Regular cardiac myocyte (primary cell): ENCODE measurements around the gene SPATA24. TPM values are rescaled to one million over a fixed set of nuclear protein-coding genes. Genes with fewer than 3 reads are reported as not detected.

Source experiments
- total RNA-seq: library from RNA; depleted of rRNA; stranded (reverse); fragments of >200 nt; gene quantifications from 2 replicates; pipeline ENCODE4 v1.2.3, GENCODE V29; 2014

The SPATA24 gene
- total RNA-seq, result 4.5 and 5.2 TPM in 2 replicates

GRCh38 chr5:139403787-139404483 lies at the start of gene SPATA24:
TSS of gene SPATA24 (minus strand) at chr5:139404089. CDS start at chr5:139404060, 29 bp downstream.

GRCh38 chr5:139439013-139439903 lies 35.4 kb upstream of the SPATA24 start, which contains the start of gene DNAJC18:
TSS of gene DNAJC18 (minus strand) at chr5:139439525. CDS start at chr5:139439445, 80 bp downstream.

GRCh38 chr5:139394654-139395566 lies 9.0 kb downstream of the SPATA24 start, which contains the start of gene PROB1:
TSS of gene PROB1 (minus strand) at chr5:139395104. CDS start at chr5:139395081, 23 bp downstream.

GRCh38 chr5:139389701-139390638 lies 13.9 kb downstream of the SPATA24 start, which contains the start of gene MZB1:
TSS of gene MZB1 (minus strand) at chr5:139389913. CDS start at chr5:139389856, 57 bp downstream.

GRCh38 chr5:139383275-139383992 lies 20.5 kb downstream of the SPATA24 start, which contains the start of gene SLC23A1:
TSS of gene SLC23A1 (minus strand) at chr5:139383297. CDS start at chr5:139383253, 44 bp downstream.

Other genes with a start within 250 kb of the SPATA24 start
- 70.2 and 106 TPM in 2 replicates for gene SIL1, start 205.7 kb downstream of the SPATA24 start, total RNA-seq
- 226 and 241 TPM in 2 replicates for gene MATR3, start 110.3 kb downstream of the SPATA24 start, total RNA-seq
- gene PAIP2, start 62.2 kb downstream of the SPATA24 start, total RNA-seq, result 81.5 and 118 TPM in 2 replicates
- gene SLC23A1, start 20.8 kb downstream of the SPATA24 start, total RNA-seq, result not detected in 2 replicates
- not detected in 2 replicates for gene MZB1, start 14.2 kb downstream of the SPATA24 start, total RNA-seq
- gene PROB1, start 9.0 kb downstream of the SPATA24 start, total RNA-seq, result 1.1 and 1.2 TPM in 2 replicates
- 5.4 and 7.3 TPM in 2 replicates for gene DNAJC18, start 35.4 kb upstream of the SPATA24 start, total RNA-seq
- gene ECSCR, start 58.7 kb upstream of the SPATA24 start, total RNA-seq, result 3.4 and 9.2 TPM in 2 replicates
- gene SMIM33, start 66.9 kb upstream of the SPATA24 start, total RNA-seq, result under 0.01 TPM in 1 of 2 replicates, not detected in the other
- 16.9 and 27.8 TPM in 2 replicates for gene STING1, start 78.7 kb upstream of the SPATA24 start, total RNA-seq
- 53.9 and 54.7 TPM in 2 replicates for gene UBE2D2, start 157.2 kb upstream of the SPATA24 start, total RNA-seq
- gene CXXC5, start 244.3 kb upstream of the SPATA24 start, total RNA-seq, result 50.7 and 53.7 TPM in 2 replicates